ENCODE results near the gene ST3GAL4. TPM values are rescaled to one million over a fixed set of nuclear protein-coding genes. Genes with fewer than 3 reads are reported as not detected.
"Not testable (repeated sequence)": the region's sequence is repeated elsewhere in the genome, so short reads cannot be mapped to it uniquely, and the experiment has no call there.

The ST3GAL4 gene
- total RNA-seq, 2 donors from 2014 or later, result 123 to 304 TPM

GRCh38 chr11:126370016-126370415, 14.5 kb downstream of the ST3GAL4 start:
- Histone ChIP-seq H3K36me3 (no peaks in the 10 kb centered on the region), H3K9me3 (no peaks in the 10 kb centered on the region), H3K27me3 (no peaks in the 10 kb centered on the region), H3K4me1 (peaks cover 5% of the 10 kb centered on the region), H3K9ac (ENCODE audit: low read depth in 2 of 2, low read length in 2 of 2) (no peak overlapping the region), H3K4me3 (no peak overlapping the region), H3K27ac (no peak overlapping the region)
- no peak for DNase-seq
- intact Hi-C loops (cut with DNase I), result no loop called here
- no peak for TF ChIP-seq CTCF (IDR thresholded peaks at IDR 0.05)

- Histone ChIP-seq H3K4me1 (no peaks in the 10 kb centered on the region), H3K27ac (no peak overlapping the region), H3K27me3 (no peaks in the 10 kb centered on the region), H3K4me3 (no peak overlapping the region), H3K9me3 (no peaks in the 10 kb centered on the region), H3K9ac (ENCODE audit: low read depth in 2 of 2, low read length in 2 of 2) (no peak overlapping the region), H3K36me3 (no peaks in the 10 kb centered on the region)
- intact Hi-C loops (cut with DNase I), result no loop called here
- DNase-seq, result no peak
- no peak for TF ChIP-seq CTCF (IDR thresholded peaks at IDR 0.05)
Measured at GRCh38 chr11:126371595-126371994, 16.1 kb downstream of the ST3GAL4 start.

- H3K9me3 ChIP-seq; H3K27ac ChIP-seq; intact Hi-C loops (cut with DNase I); DNase-seq; H3K27me3 ChIP-seq; H3K36me3 ChIP-seq; H3K9ac ChIP-seq (ENCODE audit: low read depth in 2 of 2, low read length in 2 of 2); H3K4me3 ChIP-seq; H3K4me1 ChIP-seq: not testable (repeated sequence)
Measured at GRCh38 chr11:126373389-126374066, 18.0 kb downstream of the ST3GAL4 start.

GRCh38 chr11:126374562-126375300, 19.2 kb downstream of the ST3GAL4 start:
- H3K27me3 ChIP-seq; H3K4me1 ChIP-seq; intact Hi-C loops (cut with DNase I); H3K36me3 ChIP-seq; H3K9ac ChIP-seq (ENCODE audit: low read depth in 2 of 2, low read length in 2 of 2); H3K4me3 ChIP-seq; DNase-seq; H3K9me3 ChIP-seq; H3K27ac ChIP-seq: not testable (repeated sequence)

- Histone ChIP-seq H3K36me3 (no peaks in the 10 kb centered on the region), H3K9ac (ENCODE audit: low read depth in 2 of 2, low read length in 2 of 2) (no peak overlapping the region), H3K9me3 (no peaks in the 10 kb centered on the region), H3K27me3 (no peaks in the 10 kb centered on the region), H3K27ac (peak overlapping the region; percentile 35), H3K4me1 (no peaks in the 10 kb centered on the region), H3K4me3 (no peak overlapping the region)
- no peak for DNase-seq
- TF ChIP-seq CTCF (IDR thresholded peaks at IDR 0.05), result no peak
- intact Hi-C loops (cut with DNase I), result no loop called here
Measured at GRCh38 chr11:126375726-126376125, 20.2 kb downstream of the ST3GAL4 start.

- DNase-seq, result no peak
- Histone ChIP-seq H3K9me3 (no peaks in the 10 kb centered on the region), H3K27ac (no peak overlapping the region), H3K36me3 (no peaks in the 10 kb centered on the region), H3K4me1 (peaks cover 2% of the 10 kb centered on the region), H3K4me3 (no peak overlapping the region), H3K27me3 (no peaks in the 10 kb centered on the region), H3K9ac (ENCODE audit: low read depth in 2 of 2, low read length in 2 of 2) (no peak overlapping the region)
- no peak for TF ChIP-seq CTCF (IDR thresholded peaks at IDR 0.05)
- intact Hi-C loops (cut with DNase I), result no loop called here
Measured at GRCh38 chr11:126378763-126379162, 23.3 kb downstream of the ST3GAL4 start.

All from colonic mucosa (tissue), 4 donors.